Stimulated activated CD8-positive, alpha-beta memory T cell treated with anti-CD3 and anti-CD28 coated beads, Interleukin-4, amount 100 ng/mL, for 4 hours (primary cell): ENCODE measurements around the gene FHIP1B.

ENCODE experiments used
- DNase-seq, 2 donors: peaks; one replicate each; pipeline ENCODE4 v3.0.0-alpha.2; 2020; ENCODE audit warnings: low read depth in 2 of 2, low spot score in 1 of 2

Gene FHIP1B

GRCh38 chr11:6201481-6201880, 33.0 kb downstream of the FHIP1B start:
- no peak for DNase-seq

DNA sequence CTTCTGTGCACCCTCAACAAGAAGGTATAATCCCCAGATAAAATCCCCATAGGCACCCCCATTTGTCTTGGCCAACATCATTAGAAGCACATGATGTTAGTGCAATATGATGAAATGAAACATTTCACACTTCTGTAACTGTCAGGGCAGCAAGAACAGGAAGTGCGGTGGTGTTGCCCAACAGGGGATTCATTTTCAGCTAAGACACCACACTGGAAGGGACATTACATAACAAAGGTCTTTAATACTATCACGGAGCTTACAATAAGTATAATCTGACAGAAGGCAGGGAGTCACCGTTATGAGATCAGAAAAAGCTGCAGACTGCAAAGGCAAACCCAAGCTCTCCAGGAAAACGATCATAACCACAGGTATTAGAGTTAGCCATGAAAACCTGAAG, 33.5 kb downstream of the FHIP1B start:
- DNase-seq, result no peak

DNA sequence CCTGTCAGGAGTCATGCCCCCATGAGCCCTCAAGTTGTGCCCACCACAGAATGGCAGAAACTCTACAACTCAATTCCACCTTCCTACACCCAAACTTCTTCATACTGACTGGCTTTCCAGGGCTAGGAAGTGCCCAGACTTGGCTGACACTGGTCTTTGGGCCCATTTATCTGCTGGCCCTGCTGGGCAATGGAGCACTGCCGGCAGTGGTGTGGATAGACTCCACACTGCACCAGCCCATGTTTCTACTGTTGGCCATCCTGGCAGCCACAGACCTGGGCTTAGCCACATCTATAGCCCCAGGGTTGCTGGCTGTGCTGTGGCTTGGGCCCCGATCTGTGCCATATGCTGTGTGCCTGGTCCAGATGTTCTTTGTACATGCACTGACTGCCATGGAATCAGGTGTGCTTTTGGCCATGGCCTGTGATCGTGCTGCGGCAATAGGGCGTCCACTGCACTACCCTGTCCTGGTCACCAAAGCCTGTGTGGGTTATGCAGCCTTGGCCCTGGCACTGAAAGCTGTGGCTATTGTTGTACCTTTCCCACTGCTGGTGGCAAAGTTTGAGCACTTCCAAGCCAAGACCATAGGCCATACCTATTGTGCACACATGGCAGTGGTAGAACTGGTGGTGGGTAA, 35.1 kb downstream of the FHIP1B start, which contains the start of gene OR52W1:
TSS of gene OR52W1 (plus strand) at position 51 of the 637 bp plus-strand sequence. CDS start at position 51, 0 bp downstream.
- DNase-seq, result no peak

DNA sequence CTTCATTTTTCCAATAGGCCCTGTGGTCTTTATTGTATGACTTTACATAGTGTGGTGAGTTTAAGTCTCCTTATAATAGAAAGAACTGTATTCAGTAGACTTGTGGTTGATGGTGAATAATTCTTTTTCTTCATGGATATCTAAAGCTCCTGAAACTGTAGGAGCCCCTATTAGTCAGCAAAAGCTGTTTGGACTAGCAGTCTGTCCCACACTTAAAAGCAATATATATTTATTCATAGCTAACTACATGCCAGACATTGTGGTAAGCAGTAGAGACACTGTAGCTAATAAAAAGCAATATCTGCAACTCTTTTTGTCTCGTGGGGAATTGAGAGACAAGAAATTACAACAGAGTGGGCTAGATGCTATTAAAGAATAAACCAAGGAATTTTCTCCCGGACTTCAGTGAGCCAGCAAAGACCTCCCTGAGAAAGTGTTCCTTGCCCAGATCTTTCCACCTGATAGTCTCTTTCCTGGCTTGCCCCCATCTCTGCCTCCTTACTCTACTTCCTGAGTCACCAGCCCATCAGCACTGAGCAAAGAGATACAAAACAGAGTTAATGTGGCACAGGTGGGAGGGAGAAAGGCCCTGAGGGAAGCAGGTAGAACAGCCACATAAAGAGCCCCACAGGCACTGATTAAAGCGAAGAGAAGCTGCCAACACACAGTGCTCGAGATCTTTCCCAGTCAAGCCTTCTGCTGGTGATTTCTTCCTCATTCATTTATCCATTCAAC, 36.8 kb downstream of the FHIP1B start:
- no peak for DNase-seq

DNA sequence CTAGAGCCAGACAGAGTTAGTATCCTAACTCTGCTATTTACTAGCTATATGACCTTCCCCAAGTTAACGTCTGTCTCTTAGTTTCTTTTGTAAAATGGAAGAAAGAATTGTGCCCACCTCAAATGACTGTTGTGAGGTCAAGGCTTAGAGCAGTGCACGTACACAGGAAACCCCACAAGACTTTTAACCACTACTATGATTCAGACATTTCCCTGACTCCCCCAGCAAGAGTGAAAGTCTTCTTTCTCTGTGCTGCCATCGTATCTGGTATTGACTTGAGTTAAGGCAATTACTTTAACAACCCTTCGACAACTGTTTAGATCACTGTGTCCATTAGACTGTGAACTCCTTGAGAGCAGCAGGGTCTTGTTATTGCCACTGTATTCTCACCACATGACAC, 38.0 kb downstream of the FHIP1B start:
- DNase-seq, result no peak

GRCh38 chr11:6194065-6194581, 40.3 kb downstream of the FHIP1B start:
- no peak for DNase-seq

DNA sequence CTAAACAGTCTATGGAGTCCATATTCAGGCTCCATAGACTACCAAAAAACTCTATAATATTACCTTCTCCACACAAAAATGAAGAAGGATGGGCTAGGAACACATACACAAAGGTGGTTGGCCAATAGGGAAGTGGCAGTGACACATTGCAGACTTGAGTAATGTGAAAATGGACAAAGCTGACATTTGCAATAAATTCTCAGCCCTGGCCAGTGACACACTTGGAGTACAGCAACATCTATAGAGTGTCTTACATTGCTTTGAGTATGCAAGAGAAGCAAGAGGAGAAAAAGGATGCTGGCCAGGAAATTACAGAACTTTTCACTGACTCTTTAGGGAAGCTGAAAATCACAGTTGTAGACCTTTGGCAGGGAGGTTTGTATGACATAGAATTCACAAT, 42.7 kb downstream of the FHIP1B start:
- DNase-seq, result no peak

DNA sequence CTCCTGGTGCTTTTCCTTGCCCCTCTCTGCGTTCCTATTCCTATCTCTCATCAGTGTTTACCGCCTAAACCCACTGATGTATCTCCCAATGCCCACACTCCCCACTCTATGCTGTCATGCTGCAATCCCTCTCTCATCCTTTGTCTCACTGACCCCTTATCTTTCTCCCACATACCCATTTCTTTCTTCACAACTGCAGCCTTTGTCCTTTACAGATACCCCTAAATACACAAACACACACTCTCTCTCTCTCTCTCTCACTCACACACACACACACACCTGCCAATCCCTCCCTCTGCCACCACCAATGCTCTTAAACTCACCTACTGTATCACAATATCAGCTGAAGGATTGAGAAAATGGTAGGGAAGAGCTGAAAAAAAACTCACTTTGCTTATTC, 59.0 kb downstream of the FHIP1B start:
- no peak for DNase-seq

DNA sequence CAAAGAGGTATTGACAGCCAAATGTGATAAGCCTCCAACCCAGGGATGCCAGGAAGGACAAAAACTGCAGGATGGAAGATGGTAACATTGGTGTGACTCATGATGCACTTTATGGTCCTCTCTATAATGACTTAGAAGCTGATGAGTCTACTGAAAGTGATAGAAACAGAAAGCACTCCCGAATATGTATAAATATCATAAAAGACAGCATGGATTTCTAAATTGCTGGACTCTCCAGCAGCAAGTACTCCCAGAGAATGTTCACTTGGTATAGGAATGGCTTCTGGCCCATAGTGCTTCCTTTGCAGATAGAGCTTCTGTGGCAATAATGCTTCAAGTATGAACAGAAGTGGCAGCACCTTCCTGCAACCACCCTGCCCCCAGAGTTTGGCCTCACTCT, 64.2 kb downstream of the FHIP1B start, which contains the start of gene OR52B2:
TSS of gene OR52B2 (minus strand) at position 101 of the 400 bp plus-strand sequence. CDS start at position 101, 0 bp downstream.
- DNase-seq, result no peak
